ENCODE results near the gene TTC7B.

DNA sequence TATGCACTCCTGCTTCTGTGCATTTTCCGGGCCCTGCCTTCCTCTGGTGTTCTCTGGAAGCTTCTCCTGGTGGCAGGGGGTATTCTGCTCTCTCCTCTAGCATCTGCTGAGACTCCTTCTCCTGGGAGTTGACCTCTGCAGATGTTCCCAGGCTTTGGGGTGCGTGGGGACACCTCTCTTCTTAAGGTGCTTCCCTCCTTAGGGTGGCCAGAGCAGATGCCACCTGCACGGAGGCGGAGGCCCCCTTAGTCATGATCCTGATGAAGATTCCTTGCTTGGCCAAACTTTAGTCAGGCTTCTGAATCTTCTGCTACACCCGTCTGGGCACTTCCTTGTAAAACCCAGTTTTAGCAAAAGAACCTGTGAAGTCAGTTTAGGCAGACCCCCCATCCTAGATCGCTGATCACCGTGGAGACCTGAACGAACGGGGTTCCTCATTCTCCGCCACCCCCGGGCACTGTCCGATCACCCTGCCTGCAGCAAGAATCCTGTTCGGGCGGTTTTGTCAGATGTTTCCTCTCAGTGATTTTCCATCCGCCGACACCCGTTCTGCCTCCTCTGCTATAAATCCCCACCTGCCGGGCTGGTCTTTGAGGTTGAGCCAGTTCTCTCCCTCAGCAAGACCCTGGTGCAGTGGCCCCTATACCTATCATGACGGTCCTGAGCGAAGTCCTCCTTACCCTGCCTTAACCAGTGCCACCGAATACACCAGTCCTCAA lies 307.5 kb downstream of the TTC7B start:
- TF ChIP-seq, protein P1, sequence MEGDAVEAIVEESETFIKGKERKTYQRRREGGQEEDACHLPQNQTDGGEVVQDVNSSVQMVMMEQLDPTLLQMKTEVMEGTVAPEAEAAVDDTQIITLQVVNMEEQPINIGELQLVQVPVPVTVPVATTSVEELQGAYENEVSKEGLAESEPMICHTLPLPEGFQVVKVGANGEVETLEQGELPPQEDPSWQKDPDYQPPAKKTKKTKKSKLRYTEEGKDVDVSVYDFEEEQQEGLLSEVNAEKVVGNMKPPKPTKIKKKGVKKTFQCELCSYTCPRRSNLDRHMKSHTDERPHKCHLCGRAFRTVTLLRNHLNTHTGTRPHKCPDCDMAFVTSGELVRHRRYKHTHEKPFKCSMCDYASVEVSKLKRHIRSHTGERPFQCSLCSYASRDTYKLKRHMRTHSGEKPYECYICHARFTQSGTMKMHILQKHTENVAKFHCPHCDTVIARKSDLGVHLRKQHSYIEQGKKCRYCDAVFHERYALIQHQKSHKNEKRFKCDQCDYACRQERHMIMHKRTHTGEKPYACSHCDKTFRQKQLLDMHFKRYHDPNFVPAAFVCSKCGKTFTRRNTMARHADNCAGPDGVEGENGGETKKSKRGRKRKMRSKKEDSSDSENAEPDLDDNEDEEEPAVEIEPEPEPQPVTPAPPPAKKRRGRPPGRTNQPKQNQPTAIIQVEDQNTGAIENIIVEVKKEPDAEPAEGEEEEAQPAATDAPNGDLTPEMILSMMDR (IDR thresholded peaks at IDR 0.05; ENCODE audit: low read depth, low read length) = no peak
- TF ChIP-seq POLR2A (IDR thresholded peaks at IDR 0.05; ENCODE audit: extremely low read depth, insufficient read length) = no peak
- TF ChIP-seq, protein P2, sequence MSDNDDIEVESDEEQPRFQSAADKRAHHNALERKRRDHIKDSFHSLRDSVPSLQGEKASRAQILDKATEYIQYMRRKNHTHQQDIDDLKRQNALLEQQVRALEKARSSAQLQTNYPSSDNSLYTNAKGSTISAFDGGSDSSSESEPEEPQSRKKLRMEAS (IDR thresholded peaks at IDR 0.05; ENCODE audit: low read depth, low read length) = no peak
- no peak for TF ChIP-seq MYC (IDR thresholded peaks at IDR 0.05; ENCODE audit: low read depth, low read length)

Data from NB4 (cell line).